AML-193 (cell line): ENCODE measurements around the gene CREB5.

Experiments used
- DNase-seq, 2 experiments: peaks; one replicate each; lab custom pipeline; 2025; lab: John Stamatoyannopoulos, UW

Gene CREB5

GRCh38 chr7:28685644-28686417 lies 273.5 kb downstream of the CREB5 start:
- DNase-seq = peak; percentile 69 to 83

- peak in 1 of 2 experiments; percentile 2 for DNase-seq
These were observed 274.1 kb downstream of the CREB5 start for GRCh38 chr7:28686418-28686800.

GRCh38 chr7:28687537-28687936 lies 275.2 kb downstream of the CREB5 start:
- no peak for DNase-seq

GRCh38 chr7:28688174-28688573 lies 275.9 kb downstream of the CREB5 start:
- no peak for DNase-seq

- DNase-seq = no peak
These were observed 276.3 kb downstream of the CREB5 start for GRCh38 chr7:28688651-28689050.

- no peak for DNase-seq
These were observed 283.3 kb downstream of the CREB5 start for GRCh38 chr7:28695300-28696295.

- DNase-seq = no peak
These were observed 285.7 kb downstream of the CREB5 start for GRCh38 chr7:28697913-28698563.

- no peak for DNase-seq
These were observed 286.5 kb downstream of the CREB5 start for GRCh38 chr7:28698840-28699239.

GRCh38 chr7:28700096-28700495 lies 287.8 kb downstream of the CREB5 start:
- no peak for DNase-seq

- DNase-seq = no peak
These were observed 288.5 kb downstream of the CREB5 start for GRCh38 chr7:28700790-28701203.

- no peak for DNase-seq
These were observed 289.4 kb downstream of the CREB5 start for GRCh38 chr7:28701731-28702130.

GRCh38 chr7:28702171-28702570 lies 289.9 kb downstream of the CREB5 start:
- DNase-seq = no peak

- DNase-seq = no peak
These were observed 290.9 kb downstream of the CREB5 start for GRCh38 chr7:28703037-28703765.

GRCh38 chr7:28704706-28705105 lies 292.4 kb downstream of the CREB5 start:
- no peak for DNase-seq

- no peak for DNase-seq
These were observed 293.0 kb downstream of the CREB5 start for GRCh38 chr7:28705350-28705749.

GRCh38 chr7:28706584-28706983 lies 294.3 kb downstream of the CREB5 start:
- DNase-seq = no peak

GRCh38 chr7:28707291-28707690 lies 295.0 kb downstream of the CREB5 start:
- DNase-seq = no peak

- DNase-seq = no peak
These were observed 296.0 kb downstream of the CREB5 start for GRCh38 chr7:28708033-28708951.

- DNase-seq = no peak
These were observed 297.4 kb downstream of the CREB5 start for GRCh38 chr7:28709748-28710147.

- no peak for DNase-seq
These were observed 298.8 kb downstream of the CREB5 start for GRCh38 chr7:28711114-28711513.
